ENCODE measurements around the gene POP7. TPM values are rescaled to one million over a fixed set of nuclear protein-coding genes. Genes with fewer than 3 reads are reported as not detected.

The POP7 gene
- 29.5 and 44.6 TPM in 2 replicates for total RNA-seq

GRCh38 chr7:100705753-100706671, at the start of gene POP7:
Gene POP7 (plus strand): TSS chr7:100706121. CDS start chr7:100706831, 710 bp downstream.

GRCh38 chr7:100673302-100673941, 32.5 kb upstream of the POP7 start, which contains the start of gene GNB2:
Gene GNB2 (plus strand): TSS chr7:100673740. CDS start chr7:100676266, 2,526 bp downstream.

DNA sequence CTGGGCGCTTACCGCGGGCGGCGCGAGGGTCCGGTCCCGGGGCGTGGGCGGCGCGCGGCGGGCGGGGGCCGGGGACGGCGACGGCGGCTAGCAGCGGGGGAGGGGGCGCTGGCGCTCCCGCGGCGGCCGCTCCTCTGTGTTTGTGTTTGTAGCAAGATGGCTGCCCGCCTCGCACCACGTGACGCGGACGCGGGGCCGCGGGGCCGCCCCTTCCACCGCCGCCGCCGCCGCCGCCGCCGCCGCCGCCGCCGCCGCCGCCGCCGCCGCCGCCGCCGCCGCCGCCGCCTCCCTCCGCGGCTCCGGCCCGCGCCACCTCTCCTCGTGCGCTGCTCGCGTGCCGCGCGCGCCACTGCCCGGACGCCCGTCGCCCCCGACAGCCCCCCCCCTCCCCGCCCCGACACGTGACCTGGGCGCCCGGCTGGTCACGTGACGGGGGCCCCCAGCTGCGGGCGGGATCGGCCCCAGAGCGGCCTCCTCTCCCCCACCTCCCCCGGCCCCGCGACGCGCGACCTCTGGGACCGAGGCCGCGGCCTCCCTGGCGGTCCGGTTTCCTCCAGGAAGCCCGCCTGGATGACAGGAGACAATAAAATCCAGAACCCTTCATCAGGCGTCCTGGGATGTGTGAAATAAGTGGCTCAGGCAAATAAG, 11.7 kb upstream of the POP7 start, which contains the start of gene GIGYF1:
Gene GIGYF1 (minus strand): TSS at position 153 of the 648 bp plus-strand sequence. CDS start 6,012 bp downstream, outside the sequence.

GRCh38 chr7:100720279-100720670, 14.4 kb downstream of the POP7 start, which contains the start of gene EPO:
Gene EPO (plus strand): TSS chr7:100720468. CDS start chr7:100720981, 513 bp downstream.

Other genes with a start within 250 kb of the POP7 start
- gene SPACDR, start 241.9 kb upstream of the POP7 start, total RNA-seq: not detected in 2 replicates
- gene TSC22D4, start 226.9 kb upstream of the POP7 start, total RNA-seq: 35.6 and 79.0 TPM in 2 replicates
- gene NYAP1, start 222.2 kb upstream of the POP7 start, total RNA-seq: 2.2 and 10.5 TPM in 2 replicates
- 6.6 and 16.9 TPM in 2 replicates for gene AGFG2, start 166.9 kb upstream of the POP7 start, total RNA-seq
- gene SAP25, start 132.2 kb upstream of the POP7 start, total RNA-seq: 1.5 TPM in 1 of 2 replicates, not detected in the other
- gene LRCH4, start 120.0 kb upstream of the POP7 start, total RNA-seq: 36.5 and 119 TPM in 2 replicates
- gene FBXO24, start 119.8 kb upstream of the POP7 start, total RNA-seq: 0.65 and 2.9 TPM in 2 replicates
- 351 and 978 TPM in 2 replicates for gene PCOLCE, start 103.8 kb upstream of the POP7 start, total RNA-seq
- 18.2 and 23.9 TPM in 2 replicates for gene MOSPD3, start 93.6 kb upstream of the POP7 start, total RNA-seq
- gene TFR2, start 64.6 kb upstream of the POP7 start, total RNA-seq: 0.64 and 1.6 TPM in 2 replicates
- gene ACTL6B, start 49.7 kb upstream of the POP7 start, total RNA-seq: not detected in 2 replicates
- 283 and 312 TPM in 2 replicates for gene GNB2, start 32.4 kb upstream of the POP7 start, total RNA-seq
- gene GIGYF1, start 11.9 kb upstream of the POP7 start, total RNA-seq: 7.9 and 20.5 TPM in 2 replicates
- gene EPO, start 14.3 kb downstream of the POP7 start, total RNA-seq: 0.48 TPM in 1 of 2 replicates, not detected in the other
- gene ZAN, start 27.5 kb downstream of the POP7 start, total RNA-seq: not detected in 2 replicates
- gene EPHB4, start 121.4 kb downstream of the POP7 start, total RNA-seq: 48.5 and 62.8 TPM in 2 replicates
- gene SLC12A9, start 146.6 kb downstream of the POP7 start, total RNA-seq: 16.4 and 23.3 TPM in 2 replicates
- gene TRIP6, start 161.3 kb downstream of the POP7 start, total RNA-seq: 103 and 127 TPM in 2 replicates
- 68.9 and 79.0 TPM in 2 replicates for gene SRRT, start 169.0 kb downstream of the POP7 start, total RNA-seq
- gene UFSP1, start 183.6 kb downstream of the POP7 start, total RNA-seq: 3.5 and 9.4 TPM in 2 replicates
- 1.7 and 3.7 TPM in 2 replicates for gene ACHE, start 189.8 kb downstream of the POP7 start, total RNA-seq
- not detected in 2 replicates for gene MUC3A, start 243.4 kb downstream of the POP7 start, total RNA-seq

All from epithelial cell of alveolus of lung (primary cell).